H9 (cell line): ENCODE measurements around the gene CRK. TPM values are rescaled to one million over a fixed set of nuclear protein-coding genes. Genes with fewer than 3 reads are reported as not detected.

Source experiments
- DNase-seq: peaks from one replicate; pipeline ENCODE4 v3.0.0-alpha.2; 2017
- H2AFZ ChIP-seq: one replicate; pipeline ENCODE4 v1.6.1; 2013; ENCODE audit warnings: mild to moderate bottlenecking, low read length, control low read depth, moderate library complexity
- H2AK5ac ChIP-seq: 2 replicates; pipeline ENCODE4 v1.6.1; 2013; ENCODE audit warnings: low read length, control low read depth, mixed read lengths; ENCODE audit not compliant: insufficient read length
- H2BK120ac ChIP-seq: one replicate; pipeline ENCODE4 v1.6.1; 2013; ENCODE audit warnings: low read depth, mild to moderate bottlenecking, low read length, control low read depth, inconsistent platforms; ENCODE audit not compliant: poor library complexity, severe bottlenecking
- H2BK12ac ChIP-seq: 2 replicates; pipeline ENCODE4 v1.6.1; 2013; ENCODE audit warnings: low read length, control low read depth, mixed read lengths, low read depth; ENCODE audit not compliant: insufficient read length
- H2BK15ac ChIP-seq: 2 replicates; pipeline ENCODE4 v1.6.1; 2013; ENCODE audit warnings: low read depth, low read length, control low read depth
- H2BK20ac ChIP-seq: one replicate; pipeline ENCODE4 v1.6.1; 2013; ENCODE audit warnings: low read depth, mild to moderate bottlenecking, low read length, control low read depth, inconsistent platforms; ENCODE audit not compliant: poor library complexity, severe bottlenecking
- H2BK5ac ChIP-seq: 2 replicates; pipeline ENCODE4 v1.6.1; 2013; ENCODE audit warnings: low read length, control low read depth, mixed read lengths; ENCODE audit not compliant: insufficient read length
- H3K14ac ChIP-seq: 2 replicates; pipeline ENCODE4 v1.6.1; 2013; ENCODE audit warnings: low read length, control low read depth; ENCODE audit not compliant: insufficient read depth
- H3K18ac ChIP-seq: 2 replicates; pipeline ENCODE4 v1.6.1; 2013; ENCODE audit warnings: low read depth, mild to moderate bottlenecking, mixed read lengths, low read length, control low read depth; ENCODE audit not compliant: insufficient read length
- H3K23ac ChIP-seq: 2 replicates; pipeline ENCODE4 v1.6.1; 2013; ENCODE audit warnings: low read length, control low read depth, mixed read lengths, low read depth; ENCODE audit not compliant: insufficient read length
- H3K23me2 ChIP-seq: 2 replicates; pipeline ENCODE4 v1.6.1; 2013; ENCODE audit warnings: low read depth, mild to moderate bottlenecking, mixed read lengths, low read length, control low read depth; ENCODE audit not compliant: insufficient read length, poor library complexity, severe bottlenecking
- H3K27ac ChIP-seq: 2 replicates; pipeline ENCODE4 v1.5.1; 2013; ENCODE audit warnings: low read length, control low read depth, mixed read lengths, low read depth; ENCODE audit not compliant: insufficient read length
- H3K27me3 ChIP-seq: 2 replicates; pipeline ENCODE4 v1.6.1; 2013; ENCODE audit warnings: low read length, control low read depth, inconsistent platforms; ENCODE audit not compliant: insufficient read depth
- H3K4ac ChIP-seq: 2 replicates; pipeline ENCODE4 v1.6.1; 2013; ENCODE audit warnings: low read depth, mild to moderate bottlenecking, control low read depth, inconsistent platforms, low read length, moderate library complexity
- H3K4me1 ChIP-seq: 2 replicates; pipeline ENCODE4 v1.6.1; 2013; ENCODE audit warnings: low read length, control low read depth, inconsistent platforms; ENCODE audit not compliant: insufficient read depth
- H3K4me2 ChIP-seq: 2 replicates; pipeline ENCODE4 v1.6.1; 2013; ENCODE audit warnings: low read length, control low read depth, mixed read lengths; ENCODE audit not compliant: insufficient read length, insufficient read depth
- H3K56ac ChIP-seq: 2 replicates; pipeline ENCODE4 v1.6.1; 2013; ENCODE audit warnings: low read depth, mild to moderate bottlenecking, mixed read lengths, low read length, control low read depth; ENCODE audit not compliant: insufficient read length
- H3K79me1 ChIP-seq: 2 replicates; pipeline ENCODE4 v1.6.1; 2013; ENCODE audit warnings: low read depth, mild to moderate bottlenecking, moderate library complexity, low read length, control low read depth, inconsistent platforms; ENCODE audit not compliant: insufficient read depth, poor library complexity, severe bottlenecking
- H3K79me2 ChIP-seq: 2 replicates; pipeline ENCODE4 v1.6.1; 2013; ENCODE audit warnings: low read length, control low read depth, inconsistent platforms; ENCODE audit not compliant: insufficient read depth
- H3K9ac ChIP-seq: 2 replicates; pipeline ENCODE4 v1.6.1; 2013; ENCODE audit warnings: low read length, control low read depth, mixed read lengths; ENCODE audit not compliant: insufficient read length; ENCODE audit errors: extremely low read depth
- H3K9me3 ChIP-seq: one replicate; pipeline ENCODE4 v1.6.1; 2013; ENCODE audit warnings: low read depth, low read length, inconsistent platforms; ENCODE audit not compliant: control insufficient read depth
- H3T11ph ChIP-seq: one replicate; pipeline ENCODE4 v1.6.1; 2013; ENCODE audit warnings: mild to moderate bottlenecking, low read length, control low read depth, inconsistent platforms
- H4K20me1 ChIP-seq: one replicate; pipeline ENCODE4 v1.6.1; 2013; ENCODE audit not compliant: control insufficient read depth, insufficient read length, insufficient read depth
- H4K5ac ChIP-seq: 2 replicates; pipeline ENCODE4 v1.6.1; 2013; ENCODE audit warnings: low read depth, mild to moderate bottlenecking, mixed read lengths, low read length, control low read depth; ENCODE audit not compliant: insufficient read length
- H4K8ac ChIP-seq: replicated peaks from 2 replicates; pipeline ENCODE4 v1.6.1; 2013; ENCODE audit warnings: low read length, control low read depth, mixed read lengths, low read depth; ENCODE audit not compliant: insufficient read length
- H4K91ac ChIP-seq: 2 replicates; pipeline ENCODE4 v1.6.1; 2013; ENCODE audit warnings: low read depth, mild to moderate bottlenecking, moderate library complexity, mixed read lengths, low read length, control low read depth; ENCODE audit not compliant: insufficient read length
- H3K27ac Mint-ChIP-seq, 3 experiments: 2 replicates in 2 of 3; 3 replicates in 1 of 3; pipeline ENCODE4 v1.8.0; 2020 to 2021; ENCODE audit warnings: mixed read lengths in 3 of 3, mild to moderate bottlenecking in 1 of 3, moderate library complexity in 1 of 3
- H3K27me3 Mint-ChIP-seq: 2 replicates; pipeline ENCODE4 v1.8.0; 2021; ENCODE audit warnings: low read depth, mild to moderate bottlenecking, moderate library complexity, mixed read lengths
- H3K36me3 Mint-ChIP-seq, 3 experiments: 2 replicates in 2 of 3; 3 replicates in 1 of 3; pipeline ENCODE4 v1.8.0; 2020 to 2021; ENCODE audit warnings: low read depth in 3 of 3, mixed read lengths in 3 of 3; ENCODE audit not compliant: insufficient read depth in 1 of 3
- H3K4me1 Mint-ChIP-seq, 2 experiments: 2 replicates each; pipeline ENCODE4 v1.8.0; 2020; ENCODE audit warnings: mixed read lengths in 2 of 2
- H3K4me3 Mint-ChIP-seq, 2 experiments: 2 replicates in 1 of 2; 3 replicates in 1 of 2; pipeline ENCODE4 v1.8.0; 2020 to 2021; ENCODE audit warnings: mild to moderate bottlenecking in 2 of 2, mixed read lengths in 2 of 2, moderate library complexity in 1 of 2
- H3K9me3 Mint-ChIP-seq, 2 experiments: 2 replicates in 1 of 2; 3 replicates in 1 of 2; pipeline ENCODE4 v1.8.0; 2020; ENCODE audit warnings: mild to moderate bottlenecking in 2 of 2, mixed read lengths in 2 of 2, moderate library complexity in 1 of 2
- CTCF ChIP-seq: fragments of 200-600 bp; sonication (generic); conservative IDR thresholded peaks from 3 replicates; pipeline ENCODE4 v1.8.0; 2021; ENCODE audit warnings: antibody characterized with exemption, mild to moderate bottlenecking
- WGBS: extraction: QIAGEN DNeasy Blood & Tissue Kit; methylation state at CpG from one replicate; pipeline ENCODE4 v1.1.7; 2013; ENCODE audit warnings: missing lambda C conversion rate, low lambda C conversion rate, mixed read lengths; ENCODE audit not compliant: insufficient read length; ENCODE audit errors: extremely low coverage; 5-methylcytosine and 5-hydroxymethylcytosine counted together
- total RNA-seq: library from RNA; stranded (reverse); gene quantifications from 2 replicates; pipeline ENCODE4 v1.2.1, GENCODE V29; 2021

CRK gene
- total RNA-seq, 1 experiment from 2014 or later, result 58.9 TPM

GRCh38 chr17:1475321-1475854, 19.4 kb upstream of the CRK start:
- no peak overlapping the region for H3K4me2 ChIP-seq
- H3K23me2 ChIP-seq, result no peaks in the 10 kb centered on the region
- Mint-ChIP-seq H3K27me3 (no peaks in the 10 kb centered on the region), H3K9me3 (no peaks in the 10 kb centered on the region), H3K4me1 (peaks cover 0 to 10% of the 10 kb centered on the region in 2 experiments; a peak in 2 of 4 replicates), H3K4me3 (no peak overlapping the region), H3K27ac (0 out of 7 replicates have a peak overlapping the region, but pooled peaks of 1 of the 3 experiments have one; percentile 55), H3K36me3 (peaks cover 0 to 62% (median 37%) of the 10 kb centered on the region in 3 experiments; a peak in 5 of 7 replicates)
- H3K9me3 ChIP-seq, result no peaks in the 10 kb centered on the region
- H2BK20ac ChIP-seq, result no peak overlapping the region
- H4K8ac ChIP-seq, result no peak overlapping the region
- H3K14ac ChIP-seq, result no peak overlapping the region; the same call in 1 of the 2 replicates
- no peak overlapping the region for H2BK12ac ChIP-seq
- H3K4me1 ChIP-seq, result no peaks in the 10 kb centered on the region
- H3K27me3 ChIP-seq, result no peaks in the 10 kb centered on the region
- DNase-seq, result no peak
- H3K18ac ChIP-seq, result no peak overlapping the region
- no peak overlapping the region for H2BK120ac ChIP-seq
- no peak overlapping the region for H3K9ac ChIP-seq
- no peak for TF ChIP-seq CTCF
- no peak overlapping the region for H3K27ac ChIP-seq
- no CpG with 5 or more reads among the region's 15 CpGs for WGBS
- H2BK5ac ChIP-seq, result no peak overlapping the region
- no peaks in the 10 kb centered on the region for H4K20me1 ChIP-seq
- H2AK5ac ChIP-seq, result no peak overlapping the region
- no peak overlapping the region for H3K23ac ChIP-seq
- no peaks in the 10 kb centered on the region for H3K79me2 ChIP-seq
- H3K56ac ChIP-seq, result no peak overlapping the region
- H4K5ac ChIP-seq, result no peak overlapping the region
- no peak overlapping the region for H3T11ph ChIP-seq
- H3K79me1 ChIP-seq, result no peaks in the 10 kb centered on the region
- no peak overlapping the region for H3K4ac ChIP-seq
- H2AFZ ChIP-seq, result no peak overlapping the region
- no peak overlapping the region for H4K91ac ChIP-seq
- no peak overlapping the region for H2BK15ac ChIP-seq
